Astrocyte (in vitro differentiated cells and primary cell): ENCODE data around the gene MARCHF9. TPM values are rescaled to one million over a fixed set of nuclear protein-coding genes. Genes with fewer than 3 reads are reported as not detected.
A peak's percentile ranks its signal among the peaks of the same experiment; 100 is the strongest.

Source experiments
- DNase-seq: peaks from one replicate; pipeline ENCODE4 v3.0.0-alpha.2; 2010; ENCODE audit warnings: low read depth
- FAIRE-seq: peaks from 2 replicates; lab custom pipeline; 2011; peaks lifted over from hg19 to GRCh38; lab: Jason Lieb, UNC
- H2AFZ ChIP-seq: 2 replicates; pipeline ENCODE4 v1.6.0; 2012; ENCODE audit warnings: low read depth, low read length, inconsistent platforms
- H3K27ac ChIP-seq: 2 replicates; pipeline ENCODE4 v1.5.1; 2011; ENCODE audit warnings: low read depth, low read length, inconsistent platforms
- H3K27me3 ChIP-seq: 2 replicates; pipeline ENCODE4 v1.6.0; 2011; ENCODE audit warnings: low read length, inconsistent platforms; ENCODE audit not compliant: insufficient read depth
- H3K36me3 ChIP-seq: 2 replicates; pipeline ENCODE4 v1.5.1; 2011; ENCODE audit warnings: low read length, inconsistent platforms; ENCODE audit not compliant: insufficient read depth
- H3K4me1 ChIP-seq: 2 replicates; pipeline ENCODE4 v1.5.1; 2011; ENCODE audit warnings: low read length, inconsistent platforms; ENCODE audit not compliant: insufficient read depth
- H3K4me2 ChIP-seq: 2 replicates; pipeline ENCODE4 v1.6.0; 2012; ENCODE audit warnings: low read length, inconsistent platforms
- H3K4me3 ChIP-seq: 2 replicates; pipeline ENCODE4 v1.5.1; 2011; ENCODE audit warnings: low read depth, mild to moderate bottlenecking, low read length, inconsistent platforms; ENCODE audit not compliant: insufficient read depth
- H3K79me2 ChIP-seq: 2 replicates; pipeline ENCODE4 v1.6.0; 2012; ENCODE audit warnings: mild to moderate bottlenecking, low read length, inconsistent platforms; ENCODE audit not compliant: insufficient read depth
- H3K9ac ChIP-seq: 2 replicates; pipeline ENCODE4 v1.6.0; 2012; ENCODE audit warnings: mild to moderate bottlenecking, low read length, inconsistent platforms
- H3K9me3 ChIP-seq: 2 replicates; pipeline ENCODE4 v1.5.1; 2012; ENCODE audit warnings: low read depth, mild to moderate bottlenecking, low read length, inconsistent platforms; ENCODE audit not compliant: insufficient read depth
- H4K20me1 ChIP-seq: 2 replicates; pipeline ENCODE4 v1.6.0; 2012; ENCODE audit warnings: low read length, inconsistent platforms; ENCODE audit not compliant: insufficient read depth
- H3K27ac Mint-ChIP-seq: one replicate; pipeline ENCODE4 v1.8.0; 2021; ENCODE audit warnings: mild to moderate bottlenecking, mixed read lengths; ENCODE audit not compliant: unreplicated experiment
- H3K27me3 Mint-ChIP-seq: one replicate; pipeline ENCODE4 v1.8.0; 2021; ENCODE audit warnings: low read depth, mixed read lengths; ENCODE audit not compliant: unreplicated experiment
- H3K36me3 Mint-ChIP-seq: one replicate; pipeline ENCODE4 v1.8.0; 2021; ENCODE audit warnings: low read depth, mixed read lengths; ENCODE audit not compliant: unreplicated experiment
- H3K4me1 Mint-ChIP-seq: one replicate; pipeline ENCODE4 v1.8.0; 2021; ENCODE audit warnings: low read depth, mixed read lengths; ENCODE audit not compliant: unreplicated experiment
- H3K4me3 Mint-ChIP-seq: one replicate; pipeline ENCODE4 v1.8.0; 2021; ENCODE audit warnings: mild to moderate bottlenecking, moderate library complexity, mixed read lengths; ENCODE audit not compliant: unreplicated experiment
- H3K9me3 Mint-ChIP-seq: one replicate; pipeline ENCODE4 v1.8.0; 2021; ENCODE audit warnings: mild to moderate bottlenecking, mixed read lengths; ENCODE audit not compliant: unreplicated experiment
- EZH2 ChIP-seq: IDR thresholded peaks from 2 replicates; pipeline ENCODE4 v1.6.1; 2012; ENCODE audit warnings: mild to moderate bottlenecking, low read length, inconsistent platforms; ENCODE audit not compliant: insufficient read depth
- total RNA-seq: library from RNA; stranded (reverse); gene quantifications from 2 replicates; pipeline ENCODE4 v1.2.1, GENCODE V29; 2021
- TF ChIP-seq, protein P1 (sequence below): IDR thresholded peaks from 2 replicates; pipeline ENCODE4 v1.5.1; 2011; ENCODE audit warnings: low read depth, mild to moderate bottlenecking, inconsistent platforms, low read length, moderate library complexity; ENCODE audit not compliant: insufficient read depth

The MARCHF9 gene
- total RNA-seq, 1 donor from 2014 or later: 13.0 TPM

GRCh38 chr12:57736741-57737466 lies 18.0 kb upstream of the MARCHF9 start:
- Mint-ChIP-seq H3K4me1 (peaks cover 19% of the 10 kb centered on the region), H3K27me3 (peaks cover 67% of the 10 kb centered on the region), H3K36me3 (peaks cover 3% of the 10 kb centered on the region), H3K27ac (no peak overlapping the region), H3K4me3 (peak overlapping the region; percentile 83), H3K9me3 (peaks cover 1% of the 10 kb centered on the region)
- Histone ChIP-seq H3K9me3 (no peaks in the 10 kb centered on the region), H3K9ac (no peak overlapping the region), H3K36me3 (no peaks in the 10 kb centered on the region), H3K27me3 (peaks cover 75% of the 10 kb centered on the region), H3K4me2 (peak overlapping the region; percentile 79), H2AFZ (no peak overlapping the region), H4K20me1 (peaks cover 9% of the 10 kb centered on the region), H3K4me3 (no peak overlapping the region), H3K27ac (no peak overlapping the region), H3K4me1 (peaks cover 11% of the 10 kb centered on the region), H3K79me2 (no peaks in the 10 kb centered on the region)
- no peak for DNase-seq
- peak; percentile 18 for TF ChIP-seq EZH2
- TF ChIP-seq, protein P1, sequence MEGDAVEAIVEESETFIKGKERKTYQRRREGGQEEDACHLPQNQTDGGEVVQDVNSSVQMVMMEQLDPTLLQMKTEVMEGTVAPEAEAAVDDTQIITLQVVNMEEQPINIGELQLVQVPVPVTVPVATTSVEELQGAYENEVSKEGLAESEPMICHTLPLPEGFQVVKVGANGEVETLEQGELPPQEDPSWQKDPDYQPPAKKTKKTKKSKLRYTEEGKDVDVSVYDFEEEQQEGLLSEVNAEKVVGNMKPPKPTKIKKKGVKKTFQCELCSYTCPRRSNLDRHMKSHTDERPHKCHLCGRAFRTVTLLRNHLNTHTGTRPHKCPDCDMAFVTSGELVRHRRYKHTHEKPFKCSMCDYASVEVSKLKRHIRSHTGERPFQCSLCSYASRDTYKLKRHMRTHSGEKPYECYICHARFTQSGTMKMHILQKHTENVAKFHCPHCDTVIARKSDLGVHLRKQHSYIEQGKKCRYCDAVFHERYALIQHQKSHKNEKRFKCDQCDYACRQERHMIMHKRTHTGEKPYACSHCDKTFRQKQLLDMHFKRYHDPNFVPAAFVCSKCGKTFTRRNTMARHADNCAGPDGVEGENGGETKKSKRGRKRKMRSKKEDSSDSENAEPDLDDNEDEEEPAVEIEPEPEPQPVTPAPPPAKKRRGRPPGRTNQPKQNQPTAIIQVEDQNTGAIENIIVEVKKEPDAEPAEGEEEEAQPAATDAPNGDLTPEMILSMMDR: no peak
- no peak for FAIRE-seq

DNA sequence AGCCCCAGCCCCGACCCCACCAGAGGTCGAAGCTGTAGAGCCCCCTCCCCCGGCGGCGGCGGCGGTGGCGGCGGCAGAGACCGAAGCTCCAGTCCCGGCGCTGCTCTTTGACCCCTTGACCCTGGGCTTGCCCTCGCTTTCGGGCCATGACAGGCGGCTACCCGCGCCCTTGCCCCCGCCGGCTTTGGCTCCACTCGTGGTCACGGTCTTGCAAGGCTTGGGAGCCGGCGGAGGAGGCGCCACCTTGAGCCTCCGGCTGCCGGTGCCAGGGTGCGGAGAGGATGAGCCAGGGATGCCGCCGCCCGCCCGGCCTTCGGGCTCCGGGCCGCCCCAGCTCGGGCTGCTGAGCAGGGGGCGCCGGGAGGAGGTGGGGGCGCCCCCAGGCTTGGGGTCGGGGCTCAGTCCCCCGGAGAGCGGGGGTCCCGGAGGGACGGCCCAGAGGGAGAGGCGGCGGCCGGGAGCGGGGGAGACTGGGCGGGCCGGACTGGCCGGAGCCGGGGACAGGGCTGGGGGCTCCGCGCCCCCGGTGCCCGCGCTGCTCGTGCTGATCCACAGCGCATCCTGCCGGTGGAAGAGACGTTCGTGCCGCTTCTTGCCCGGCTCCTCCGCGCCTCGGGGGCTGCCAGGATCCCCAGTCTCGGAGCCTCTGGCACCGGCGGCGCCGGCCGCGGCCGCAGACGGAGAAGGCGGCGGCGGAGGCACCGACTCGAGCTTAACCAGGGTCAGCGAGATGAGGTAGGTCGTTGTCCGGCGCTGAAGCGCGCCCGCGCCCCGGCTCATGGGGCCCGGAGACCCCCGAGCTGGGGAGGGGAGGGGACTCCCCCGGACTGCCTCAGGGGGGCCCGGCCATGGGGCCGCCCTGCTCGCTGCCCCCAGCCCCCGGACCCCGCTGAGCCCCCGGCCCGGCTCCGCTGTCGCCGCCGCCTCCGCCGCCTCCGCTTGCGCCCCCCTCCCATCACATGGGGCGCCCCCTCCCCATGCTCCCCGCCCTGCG lies 17.1 kb upstream of the MARCHF9 start:
- Mint-ChIP-seq H3K27me3 (peaks cover 58% of the 10 kb centered on the region), H3K4me3 (no peak overlapping the region)

More for the DNA sequence above, 17.1 kb upstream of the MARCHF9 start:
- Mint-ChIP-seq H3K27ac (no peak overlapping the region), H3K4me1 (peaks cover 17% of the 10 kb centered on the region), H3K9me3 (no peaks in the 10 kb centered on the region), H3K36me3 (peaks cover 3% of the 10 kb centered on the region)
- Histone ChIP-seq H3K9me3 (no peaks in the 10 kb centered on the region), H3K27ac (no peak overlapping the region), H3K4me2 (peak overlapping the region; percentile 71), H3K27me3 (peaks cover 75% of the 10 kb centered on the region), H3K9ac (no peak overlapping the region), H2AFZ (peak overlapping the region; percentile 47), H3K4me1 (peaks cover 11% of the 10 kb centered on the region), H4K20me1 (peaks cover 9% of the 10 kb centered on the region), H3K79me2 (no peaks in the 10 kb centered on the region), H3K36me3 (no peaks in the 10 kb centered on the region), H3K4me3 (no peak overlapping the region)
- TF ChIP-seq, protein P1: no peak
- TF ChIP-seq EZH2: peak; percentile 99
- DNase-seq (no peak), FAIRE-seq (no peak)
